Smooth muscle cell of the brain vasculature (primary cell): ENCODE data around the gene IL15.
"Not testable (repeated sequence)": the region's sequence is repeated elsewhere in the genome, so short reads cannot be mapped to it uniquely, and the experiment has no call there.

ENCODE experiments used
- DNase-seq: peaks from one replicate; pipeline ENCODE4 v3.0.0-alpha.2; 2012; ENCODE audit warnings: low read depth, low spot score

Gene IL15, protein sequence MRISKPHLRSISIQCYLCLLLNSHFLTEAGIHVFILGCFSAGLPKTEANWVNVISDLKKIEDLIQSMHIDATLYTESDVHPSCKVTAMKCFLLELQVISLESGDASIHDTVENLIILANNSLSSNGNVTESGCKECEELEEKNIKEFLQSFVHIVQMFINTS

DNA sequence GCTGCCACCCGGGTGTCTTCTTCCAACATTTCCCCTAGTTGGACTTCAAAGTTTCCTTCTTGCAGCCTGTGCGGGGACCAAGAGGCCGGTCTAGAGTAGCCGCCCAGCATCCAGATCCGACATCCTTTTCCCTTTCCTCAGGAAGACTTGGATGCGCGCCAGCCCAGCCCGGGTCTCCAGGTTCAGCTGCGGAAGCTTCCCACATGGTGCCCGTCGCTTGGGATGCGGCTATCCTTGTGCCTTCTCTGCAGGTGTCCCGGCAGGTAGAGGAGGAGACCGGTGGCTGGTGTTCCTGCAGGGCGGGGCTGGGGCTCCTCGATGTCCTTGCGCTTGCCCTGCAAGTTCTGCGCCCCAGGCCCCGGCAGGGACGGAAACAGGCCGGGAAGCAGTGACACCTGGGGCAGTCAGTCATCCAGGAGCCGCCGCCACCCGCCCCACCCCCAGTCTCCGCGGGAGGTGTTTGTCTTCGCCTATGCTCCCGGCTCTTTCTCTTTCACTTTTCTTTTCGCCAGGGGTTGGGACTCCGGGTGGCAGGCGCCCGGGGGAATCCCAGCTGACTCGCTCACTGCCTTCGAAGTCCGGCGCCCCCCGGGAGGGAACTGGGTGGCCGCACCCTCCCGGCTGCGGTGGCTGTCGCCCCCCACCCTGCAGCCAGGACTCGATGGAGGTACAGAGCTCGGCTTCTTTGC lies at the start of gene IL15:
Gene IL15, plus strand, starts transcription at position 502 of the 689 bp plus-strand sequence. CDS start 82,882 bp downstream, outside the sequence.
- DNase-seq: no peak

DNA sequence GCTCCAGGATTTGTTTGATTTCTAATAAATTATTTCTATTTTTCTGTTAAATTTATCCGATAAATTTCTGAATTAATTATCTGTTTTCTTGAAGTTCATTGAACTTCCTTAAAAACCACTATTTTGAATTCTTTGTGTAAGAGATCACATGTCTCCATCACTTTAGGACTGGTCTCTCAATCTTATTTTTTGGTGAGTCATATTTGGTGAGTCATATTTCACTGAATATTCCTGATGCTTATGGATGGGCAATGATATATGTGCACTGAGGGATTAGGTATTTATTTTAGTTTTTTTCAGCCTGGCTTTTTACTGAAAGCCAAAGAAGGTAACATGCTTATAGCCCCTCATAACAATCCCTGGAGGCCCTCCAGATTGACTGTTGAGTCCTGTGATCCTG lies 48.5 kb upstream of the IL15 start:
- DNase-seq: no peak

DNA sequence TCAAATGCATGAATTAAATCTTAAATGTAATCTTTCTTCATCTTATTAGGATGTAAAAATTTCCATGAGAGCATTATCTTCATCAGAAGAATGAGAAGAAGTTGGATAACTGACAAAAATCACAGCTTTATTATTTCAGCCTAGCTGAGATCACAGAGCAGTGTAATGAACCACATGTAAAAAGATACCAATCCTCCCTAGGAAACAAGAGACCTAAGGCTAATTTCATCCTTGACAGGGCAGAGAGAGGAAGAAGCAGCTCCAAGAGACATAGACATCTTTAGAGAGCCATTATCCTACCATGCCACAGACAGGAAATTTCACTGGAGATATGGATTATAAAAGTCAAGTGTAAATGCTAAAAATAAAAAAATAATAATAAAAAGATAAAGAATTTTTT lies 40.9 kb upstream of the IL15 start:
- DNase-seq: no peak

DNA sequence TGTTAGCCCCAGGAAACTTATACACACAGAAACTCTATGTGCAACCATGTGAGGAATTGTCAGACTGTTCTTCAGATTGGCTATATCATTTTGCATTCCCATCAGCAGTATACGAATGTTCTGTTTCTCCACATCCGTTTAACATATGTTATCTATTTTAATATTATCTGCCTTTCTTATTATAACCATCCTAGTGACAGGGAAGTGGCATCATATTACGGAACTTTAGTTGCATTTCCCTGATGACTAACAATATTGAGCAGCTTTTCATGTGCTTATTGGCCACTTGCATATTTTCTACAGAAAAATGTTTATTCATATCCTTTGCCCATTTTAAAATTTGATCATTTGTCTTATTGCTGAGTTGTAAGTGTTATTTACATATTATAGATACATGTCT lies 36.5 kb upstream of the IL15 start:
- no peak for DNase-seq

DNA sequence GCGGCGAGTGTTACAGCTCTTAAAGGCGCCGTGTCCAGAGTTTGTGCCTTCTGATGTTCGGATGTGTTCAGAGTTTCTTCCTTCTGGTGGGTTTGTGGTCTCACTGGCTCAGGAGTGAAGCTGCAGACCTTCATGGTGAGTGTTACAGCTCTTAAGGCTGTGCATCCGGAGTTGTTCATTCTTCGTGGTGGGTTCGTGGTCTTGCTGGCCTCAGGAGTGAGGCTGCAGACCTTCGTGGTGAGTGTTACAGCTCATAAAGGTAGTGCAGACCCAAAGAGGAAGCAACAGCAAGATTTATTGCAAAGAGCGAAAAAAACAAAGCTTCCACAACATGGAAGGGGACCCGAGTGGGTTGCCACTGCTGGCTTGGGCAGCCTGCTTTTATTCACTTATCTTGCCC lies 31.7 kb upstream of the IL15 start:
- not testable (repeated sequence) for DNase-seq

DNA sequence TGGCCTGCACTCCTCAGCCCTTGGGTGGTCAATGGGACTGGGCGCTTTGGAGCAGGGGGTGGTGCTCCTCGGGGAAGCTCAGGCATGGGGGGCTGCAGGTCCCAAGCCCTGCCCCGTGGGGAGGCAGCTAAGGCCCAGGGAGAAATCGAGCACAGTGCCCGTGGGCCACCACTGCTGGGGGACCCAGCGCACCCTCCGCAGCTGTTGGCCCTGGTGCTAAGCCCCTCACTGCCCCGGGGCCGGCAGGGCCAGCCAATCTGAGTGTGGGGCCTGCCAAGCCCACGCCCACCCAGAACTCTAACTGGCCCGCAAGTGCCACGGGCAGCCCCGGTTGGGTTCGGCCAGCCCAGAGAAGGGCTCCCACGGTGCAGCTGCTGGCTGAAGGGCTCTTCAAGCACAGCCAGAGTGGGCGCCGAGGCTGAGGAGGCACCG lies 30.9 kb upstream of the IL15 start:
- DNase-seq: no peak

DNA sequence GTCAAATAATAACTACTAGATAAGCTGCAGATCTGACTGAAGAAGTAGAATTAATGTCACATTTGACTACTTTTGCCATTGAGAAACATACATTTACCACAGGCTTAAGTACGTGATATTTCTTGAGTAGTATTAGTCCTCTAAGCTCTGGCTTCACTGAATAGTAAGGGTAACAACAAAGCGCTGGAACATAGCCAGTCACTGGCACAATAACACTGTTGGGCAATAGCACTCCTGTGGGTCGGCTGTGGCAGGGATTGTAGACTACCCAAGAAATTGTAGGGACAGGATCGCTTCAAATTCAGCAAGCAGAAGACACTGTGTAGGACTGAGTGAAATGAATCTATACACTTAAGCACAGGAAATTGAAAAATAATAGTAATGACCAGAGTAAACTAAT lies 27.1 kb upstream of the IL15 start:
- DNase-seq: no peak

DNA sequence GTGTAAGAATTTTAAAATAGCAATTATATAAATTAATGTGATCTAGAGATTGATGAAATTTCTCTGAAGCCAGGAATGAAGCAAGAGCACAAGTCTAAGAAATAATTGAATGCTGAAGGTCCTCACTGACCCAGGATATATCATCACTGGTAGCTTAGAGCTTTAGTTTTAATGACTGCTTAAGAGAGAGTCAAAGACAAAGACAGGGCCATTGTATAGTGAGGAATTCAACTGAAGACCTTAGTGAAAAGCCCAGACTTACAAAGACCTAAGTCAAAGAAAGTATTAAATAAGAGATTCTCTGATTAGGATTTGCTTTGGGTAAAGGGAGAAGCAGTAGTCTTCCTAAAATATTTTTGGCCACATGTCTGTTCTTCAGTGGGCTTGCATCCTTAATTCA lies 26.0 kb upstream of the IL15 start:
- no peak for DNase-seq

DNA sequence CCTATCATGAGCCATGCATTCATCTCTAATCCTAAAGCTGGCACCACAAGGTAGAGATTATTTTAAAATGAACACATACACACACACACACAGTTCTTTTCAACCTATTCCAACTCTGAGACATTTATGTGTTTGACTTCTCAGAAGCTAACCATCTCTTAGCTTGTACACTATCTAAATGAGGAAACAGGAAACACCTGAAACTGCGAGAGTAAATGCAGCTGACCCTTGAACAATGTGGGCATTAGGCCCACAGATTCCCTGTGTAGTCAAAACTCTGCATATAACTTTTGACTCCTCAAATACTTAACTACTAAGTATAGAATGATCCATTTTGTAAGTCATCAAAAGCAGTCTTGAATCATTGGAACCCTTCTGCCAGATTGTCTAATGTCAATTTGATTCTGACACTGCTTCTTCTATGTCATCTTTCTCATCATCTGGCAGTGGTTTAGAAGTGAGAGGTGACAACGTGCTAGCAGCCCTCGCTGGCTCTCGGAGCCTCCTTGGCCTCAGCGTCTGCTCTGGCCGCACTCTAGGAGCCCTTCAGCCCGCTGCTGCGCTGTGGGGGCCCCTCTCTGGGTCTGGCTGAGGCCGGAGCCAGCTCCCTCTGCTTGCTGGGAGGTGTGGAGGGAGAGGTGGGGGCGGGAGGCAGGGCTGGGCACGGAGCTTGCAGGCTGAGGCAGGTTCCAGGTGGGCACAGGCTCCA lies 21.4 kb upstream of the IL15 start:
- DNase-seq: no peak

DNA sequence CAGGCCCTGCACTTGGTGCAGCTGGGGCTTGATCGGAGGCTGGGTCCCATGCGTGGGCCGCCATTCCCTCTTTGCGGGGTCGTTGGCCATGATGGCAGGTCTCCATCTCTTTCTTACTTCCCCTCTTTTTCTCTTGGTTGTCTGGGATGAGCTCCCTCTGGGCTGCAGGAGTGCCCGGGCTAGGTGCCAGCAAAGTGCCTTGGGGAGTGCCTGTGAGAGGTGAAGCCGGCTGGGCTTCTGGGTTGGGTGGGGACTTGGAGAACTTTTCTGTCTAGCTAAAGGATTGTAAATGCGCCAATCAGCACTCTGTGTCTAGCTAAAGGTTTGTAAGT lies 20.8 kb upstream of the IL15 start:
- not testable (repeated sequence) for DNase-seq

DNA sequence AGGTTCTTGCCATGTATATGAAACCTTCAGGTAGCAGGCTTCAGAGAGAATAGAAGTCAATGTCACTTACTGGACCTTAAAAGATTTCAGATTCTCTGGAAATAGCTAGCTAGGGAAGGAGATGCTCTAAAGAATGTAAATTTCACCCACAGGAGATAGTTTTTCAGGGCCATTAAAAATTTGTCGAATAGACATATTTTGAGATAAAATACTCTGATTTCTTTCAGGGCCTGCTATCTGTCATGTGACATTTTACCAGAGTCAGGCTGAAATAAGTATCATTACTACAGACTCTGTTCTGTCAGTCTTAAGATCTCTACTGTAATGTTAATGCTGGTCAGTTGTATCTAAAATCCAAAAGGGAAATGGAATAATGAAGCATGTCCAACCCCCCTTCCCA lies 15.7 kb upstream of the IL15 start:
- DNase-seq: no peak

DNA sequence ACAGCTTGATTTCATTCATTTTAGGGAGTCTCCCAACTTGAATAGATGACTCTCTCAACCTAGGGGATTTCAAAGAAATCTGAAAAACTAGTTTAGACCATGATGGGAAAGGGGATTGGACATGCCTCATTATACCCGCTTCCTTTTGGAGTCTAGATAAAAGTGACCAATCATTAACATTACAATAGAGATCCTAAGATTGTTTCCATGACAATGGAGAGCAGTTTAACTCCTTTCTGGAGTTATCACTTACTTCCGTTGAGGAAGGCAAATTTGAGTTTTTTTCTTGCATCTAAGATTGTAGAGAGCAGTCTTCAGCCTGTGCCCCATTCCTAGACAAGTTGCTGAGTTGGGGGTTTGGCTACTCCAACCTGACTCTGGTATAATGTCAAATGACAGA lies 11.4 kb upstream of the IL15 start:
- no peak for DNase-seq

DNA sequence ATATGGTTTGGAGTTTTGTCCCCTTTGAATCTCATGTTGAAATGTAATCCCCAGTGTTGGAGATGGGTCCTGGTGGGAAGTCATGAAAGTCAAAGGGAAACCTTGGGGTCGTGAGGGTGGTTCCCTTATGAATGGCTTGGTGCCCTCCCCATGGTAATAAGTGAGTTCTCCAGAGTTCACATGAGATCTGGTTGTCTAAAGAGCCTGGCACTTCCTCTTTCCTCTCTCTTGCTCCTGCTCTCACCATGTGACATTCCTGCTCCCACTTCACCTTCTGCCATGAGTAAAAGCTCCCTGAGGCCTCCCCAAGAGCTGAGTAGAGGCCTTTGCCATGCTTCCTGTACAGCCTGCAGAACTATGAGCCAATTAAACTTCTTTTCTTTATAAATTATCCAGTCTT lies 5.5 kb upstream of the IL15 start:
- no peak for DNase-seq

DNA sequence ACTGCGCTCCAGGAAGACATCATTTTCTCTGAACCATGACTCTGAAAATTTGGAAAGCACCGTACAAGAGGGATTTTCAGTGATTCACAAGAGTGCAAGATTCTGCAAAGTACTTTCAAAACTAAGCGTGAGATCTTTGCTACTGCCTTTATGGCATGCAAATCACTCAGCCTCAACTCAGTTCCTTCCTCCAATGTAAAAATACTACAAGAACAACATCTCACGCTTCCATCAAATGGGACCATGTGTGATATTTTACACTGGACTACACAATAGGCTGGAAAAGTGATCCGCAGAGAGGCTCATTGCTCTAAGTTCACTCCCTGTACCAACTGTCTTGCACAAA lies 674 bp upstream of the IL15 start:
- DNase-seq: no peak

DNA sequence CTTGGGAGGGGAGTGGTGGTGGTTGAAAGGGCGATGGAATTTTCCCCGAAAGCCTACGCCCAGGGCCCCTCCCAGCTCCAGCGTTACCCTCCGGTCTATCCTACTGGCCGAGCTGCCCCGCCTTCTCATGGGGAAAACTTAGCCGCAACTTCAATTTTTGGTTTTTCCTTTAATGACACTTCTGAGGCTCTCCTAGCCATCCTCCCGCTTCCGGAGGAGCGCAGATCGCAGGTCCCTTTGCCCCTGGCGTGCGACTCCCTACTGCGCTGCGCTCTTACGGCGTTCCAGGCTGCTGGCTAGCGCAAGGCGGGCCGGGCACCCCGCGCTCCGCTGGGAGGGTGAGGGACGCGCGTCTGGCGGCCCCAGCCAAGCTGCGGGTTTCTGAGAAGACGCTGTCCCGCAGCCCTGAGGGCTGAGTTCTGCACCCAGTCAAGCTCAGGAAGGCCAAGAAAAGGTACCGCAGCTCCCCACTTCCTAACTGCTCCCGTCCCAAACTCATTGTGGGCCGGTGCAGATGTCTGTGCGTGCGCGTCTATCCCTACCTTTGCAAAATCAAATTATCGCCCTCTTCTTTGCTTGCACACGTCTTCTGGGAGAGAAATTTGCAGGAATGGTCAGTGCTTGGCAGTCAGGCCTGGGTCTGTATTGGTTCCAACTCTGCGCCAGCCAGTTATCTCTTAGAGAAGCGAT lies 533 bp downstream of the IL15 start:
- no peak for DNase-seq

DNA sequence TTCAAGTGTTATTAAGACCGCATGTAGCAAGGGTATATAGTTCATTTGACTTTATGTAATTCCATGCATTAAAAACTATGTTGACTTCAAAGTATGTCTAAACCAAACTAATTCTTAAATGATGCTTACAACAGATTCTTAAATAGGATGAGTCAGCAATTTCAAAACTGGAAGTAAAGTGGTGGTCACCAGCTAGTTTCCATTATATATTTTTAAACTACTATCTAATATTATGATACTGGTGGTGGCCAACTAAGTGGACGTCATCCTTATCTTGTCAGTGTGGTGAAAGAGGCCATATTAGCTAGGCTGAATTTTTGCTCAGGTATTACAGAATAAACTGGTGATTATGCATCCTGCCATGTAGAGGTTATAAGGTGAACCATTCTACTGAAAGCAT lies 1.2 kb downstream of the IL15 start:
- no peak for DNase-seq

DNA sequence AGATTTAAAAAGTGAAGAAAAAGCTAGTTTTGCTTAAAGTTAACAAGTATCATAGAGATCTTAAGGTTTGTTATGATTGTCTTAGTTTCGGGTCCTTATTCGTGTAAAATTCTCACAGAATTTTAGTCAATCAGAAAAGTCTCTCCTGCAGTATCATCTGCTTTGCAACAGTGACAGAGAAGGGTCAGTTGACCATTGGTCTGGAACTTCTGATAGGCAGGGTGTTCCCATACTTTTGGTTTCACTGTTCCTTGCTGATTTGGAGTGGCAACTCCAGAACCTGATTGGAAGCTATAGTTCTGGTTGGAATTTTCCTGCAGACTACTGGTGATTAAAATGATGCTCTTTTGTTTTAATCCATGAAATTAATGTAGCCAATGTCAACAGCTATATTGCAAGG lies 1.8 kb downstream of the IL15 start:
- no peak for DNase-seq

DNA sequence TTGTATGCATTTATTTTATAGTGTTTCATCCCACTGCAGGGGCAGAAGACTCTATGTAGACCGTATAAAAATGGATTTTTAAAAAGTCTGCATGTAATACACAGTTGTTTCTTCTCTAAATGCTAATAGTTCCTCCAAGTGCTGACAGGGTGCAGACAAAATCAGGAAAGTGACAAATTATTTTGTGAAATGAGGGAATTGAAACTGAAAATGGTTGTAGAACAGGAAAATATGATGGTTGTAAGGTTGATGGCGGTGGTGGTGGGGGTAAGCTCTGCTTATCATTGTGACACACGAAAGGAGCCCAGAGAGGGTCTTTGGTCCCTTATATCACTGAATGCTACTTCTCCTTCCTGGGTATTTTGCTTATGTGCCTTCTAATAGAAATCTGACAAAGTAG lies 4.3 kb downstream of the IL15 start:
- DNase-seq: no peak

DNA sequence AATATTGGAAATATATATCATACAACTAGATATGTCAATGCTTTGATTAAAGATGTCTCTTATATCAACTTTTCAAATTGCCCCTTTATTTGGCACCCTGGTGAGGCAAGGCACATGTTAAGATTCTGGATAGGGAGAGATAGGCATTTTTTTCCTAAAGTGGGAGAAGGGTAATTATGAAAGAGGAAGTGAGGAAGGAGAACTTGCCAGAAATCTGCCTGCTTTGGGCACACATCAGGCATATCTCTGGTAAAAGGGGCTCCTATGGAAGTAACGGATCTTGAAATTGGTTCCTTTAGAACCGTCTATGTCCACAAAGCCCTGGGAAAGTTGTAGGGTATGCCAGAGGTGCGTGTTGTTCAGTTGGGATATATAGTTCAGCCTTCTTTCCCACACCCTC lies 5.7 kb downstream of the IL15 start:
- no peak for DNase-seq

DNA sequence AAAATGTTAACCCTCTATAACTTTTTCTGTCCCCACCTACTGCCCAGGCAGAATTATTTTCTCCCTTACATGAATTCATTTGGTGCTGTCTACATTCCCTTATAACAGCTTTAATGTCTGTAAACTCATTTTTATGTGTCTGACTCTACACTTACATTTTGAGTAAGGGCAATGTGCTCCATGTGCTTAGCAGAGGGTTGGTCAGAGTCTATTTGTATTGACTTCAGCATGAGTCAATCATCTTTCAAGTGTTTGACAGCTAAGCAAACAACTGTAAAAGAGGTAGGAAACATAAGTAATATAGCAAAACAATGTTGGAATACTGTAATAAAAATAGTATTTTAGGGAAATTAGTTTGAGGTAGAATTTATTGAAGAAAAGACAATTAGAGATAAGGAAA lies 6.3 kb downstream of the IL15 start:
- no peak for DNase-seq

DNA sequence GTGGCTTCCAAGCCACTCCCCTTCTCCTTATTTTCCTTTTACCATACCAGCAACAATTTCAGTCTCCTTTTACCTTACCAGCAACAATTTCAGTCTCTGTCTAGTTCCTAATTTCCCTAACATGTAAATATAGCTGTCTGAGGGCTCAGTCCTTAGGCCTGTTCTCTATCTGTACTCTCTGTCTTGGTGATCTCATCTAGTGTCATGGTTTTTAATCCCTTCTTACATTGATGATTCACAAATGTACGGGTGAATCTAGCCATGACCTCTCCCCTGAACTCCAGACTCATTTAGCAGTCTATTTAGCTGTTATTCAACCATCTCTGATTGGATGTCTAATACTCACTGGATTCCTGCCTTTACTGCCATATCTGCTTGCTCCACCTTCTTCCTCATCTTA lies 7.2 kb downstream of the IL15 start:
- no peak for DNase-seq

DNA sequence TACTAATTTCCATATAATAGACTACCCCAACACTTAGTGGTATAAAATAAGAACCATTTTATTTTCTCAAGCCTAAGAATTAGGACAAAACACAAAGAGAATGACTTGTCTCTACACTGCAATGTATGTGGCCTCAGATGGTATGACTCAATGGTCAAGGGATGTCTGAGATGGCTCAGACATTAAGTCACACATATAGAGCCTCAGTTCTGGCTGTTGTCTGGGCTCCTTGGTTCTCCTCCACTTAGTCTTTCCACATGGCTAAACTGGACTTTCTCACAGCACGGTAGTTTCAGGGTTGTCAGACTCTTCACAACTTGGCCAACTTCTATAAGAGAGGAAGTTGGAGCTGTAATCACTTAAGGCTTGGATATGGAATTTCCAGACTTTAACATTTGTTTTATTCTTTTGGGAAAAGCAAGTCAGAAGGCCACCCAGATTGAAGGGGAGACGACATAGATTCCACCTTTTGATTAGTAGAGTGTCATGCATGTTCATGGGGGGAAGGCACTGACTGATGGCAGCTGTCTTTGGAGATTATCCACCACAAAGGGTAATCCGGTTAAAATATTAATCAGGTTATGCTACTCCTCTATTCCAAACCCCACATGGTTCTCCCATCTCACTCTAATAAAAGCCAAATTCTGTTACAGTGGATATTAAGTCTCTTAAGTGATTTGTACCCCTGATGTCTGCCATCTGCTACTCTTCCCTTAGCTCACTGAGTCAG lies 9.4 kb downstream of the IL15 start:
- no peak for DNase-seq
